HG02798 (cell line): ENCODE measurements around the gene ATP5F1D.

ENCODE experiments used
- ATAC-seq: cut with Tn5 transposase; IDR thresholded peaks from one replicate; pipeline ENCODE4 v1.9.1; 2021; ENCODE audit warnings: mild to moderate bottlenecking; ENCODE audit not compliant: unreplicated experiment, poor library complexity

The ATP5F1D gene

GRCh38 chr19:1278713-1279660 is 37.4 kb downstream of the ATP5F1D start:
- no peak for ATAC-seq

- ATAC-seq, result no peak
These were observed 38.3 kb downstream of the ATP5F1D start for GRCh38 chr19:1279782-1280341.

GRCh38 chr19:1280636-1281568 is 39.4 kb downstream of the ATP5F1D start:
- no peak for ATAC-seq

GRCh38 chr19:1281569-1282287 is 40.2 kb downstream of the ATP5F1D start:
- no peak for ATAC-seq

GRCh38 chr19:1282588-1283206 is 41.1 kb downstream of the ATP5F1D start:
- no peak for ATAC-seq

GRCh38 chr19:1283207-1283916 is 41.8 kb downstream of the ATP5F1D start:
- no peak for ATAC-seq

- ATAC-seq, result no peak
These were observed 42.4 kb downstream of the ATP5F1D start for GRCh38 chr19:1283917-1284292.

- ATAC-seq, result no peak
These were observed 42.9 kb downstream of the ATP5F1D start for GRCh38 chr19:1284293-1284978.

- ATAC-seq, result no peak
These were observed 43.6 kb downstream of the ATP5F1D start for GRCh38 chr19:1284979-1285736.

GRCh38 chr19:1285737-1286360 is 44.3 kb downstream of the ATP5F1D start, which contains the start of gene EFNA2:
TSS of gene EFNA2 (plus strand) at chr19:1285873. CDS start at chr19:1286169, 296 bp downstream.
- no peak for ATAC-seq

GRCh38 chr19:1286487-1287353 is 45.2 kb downstream of the ATP5F1D start:
- no peak for ATAC-seq

GRCh38 chr19:1287354-1288225 is 46.0 kb downstream of the ATP5F1D start:
- no peak for ATAC-seq

GRCh38 chr19:1288226-1288612 is 46.7 kb downstream of the ATP5F1D start:
- ATAC-seq, result no peak

- ATAC-seq, result no peak
These were observed 47.5 kb downstream of the ATP5F1D start for GRCh38 chr19:1288833-1289685.

GRCh38 chr19:1289686-1290025 is 48.1 kb downstream of the ATP5F1D start:
- no peak for ATAC-seq
